Mesenchymal stem cell (in vitro differentiated cells and primary cell): ENCODE data around the gene LGALS12.

Experiments used
- DNase-seq: peaks from one replicate; pipeline ENCODE4 v3.0.0-alpha.2; 2013
- H2AFZ ChIP-seq: one replicate; pipeline ENCODE4 v1.6.1; 2013; ENCODE audit warnings: low read depth, mild to moderate bottlenecking, control low read depth, inconsistent platforms, low read length, moderate library complexity
- H2AK5ac ChIP-seq: 2 replicates; pipeline ENCODE4 v1.6.1; 2013; ENCODE audit warnings: low read length, moderate library complexity, mild to moderate bottlenecking, inconsistent platforms; ENCODE audit not compliant: severe bottlenecking
- H2BK120ac ChIP-seq: one replicate; pipeline ENCODE4 v1.6.1; 2013; ENCODE audit warnings: low read depth, mild to moderate bottlenecking, inconsistent platforms, low read length, moderate library complexity
- H2BK12ac ChIP-seq, 2 experiments: one replicate each; pipeline ENCODE4 v1.6.1; 2013; ENCODE audit warnings: inconsistent platforms in 2 of 2, low read length in 2 of 2, mild to moderate bottlenecking in 2 of 2, moderate library complexity in 2 of 2, control low read depth in 1 of 2
- H2BK15ac ChIP-seq: one replicate; pipeline ENCODE4 v1.6.1; 2013; ENCODE audit warnings: mild to moderate bottlenecking, low read depth, inconsistent platforms; ENCODE audit not compliant: poor library complexity, severe bottlenecking
- H2BK5ac ChIP-seq: 2 replicates; pipeline ENCODE4 v1.6.1; 2013; ENCODE audit warnings: low read depth, mild to moderate bottlenecking, low read length, control low read depth, inconsistent platforms; ENCODE audit not compliant: poor library complexity, severe bottlenecking
- H3K14ac ChIP-seq, 2 experiments: one replicate each; pipeline ENCODE4 v1.6.1; 2013; ENCODE audit warnings: inconsistent platforms in 2 of 2, low read length in 2 of 2, control low read depth in 1 of 2, mild to moderate bottlenecking in 1 of 2, moderate library complexity in 1 of 2
- H3K18ac ChIP-seq, 2 experiments: one replicate each; pipeline ENCODE4 v1.6.1; 2013; ENCODE audit warnings: inconsistent platforms in 2 of 2, low read length in 2 of 2, control low read depth in 1 of 2, low read depth in 1 of 2, mild to moderate bottlenecking in 1 of 2
- H3K23ac ChIP-seq, 2 experiments: one replicate each; pipeline ENCODE4 v1.6.1; 2013; ENCODE audit warnings: inconsistent platforms in 2 of 2, low read length in 2 of 2, mild to moderate bottlenecking in 2 of 2, moderate library complexity in 2 of 2, control low read depth in 1 of 2
- H3K27ac ChIP-seq: 2 replicates; pipeline ENCODE4 v1.5.1; 2013; ENCODE audit warnings: mild to moderate bottlenecking, moderate library complexity, low read length, control low read depth, inconsistent platforms; ENCODE audit not compliant: poor library complexity, severe bottlenecking
- H3K27me3 ChIP-seq, 2 experiments: 2 replicates each; pipeline versions ENCODE4 v1.6.1 to v1.7.0; 2013; ENCODE audit warnings: low read length in 2 of 2, mild to moderate bottlenecking in 2 of 2, moderate library complexity in 2 of 2, control low read depth in 1 of 2, inconsistent platforms in 1 of 2; ENCODE audit not compliant: control insufficient read depth in 1 of 2, insufficient read depth in 1 of 2
- H3K36me3 ChIP-seq, 2 experiments: 2 replicates each; pipeline versions ENCODE4 v1.6.1 to v1.7.0; 2013; ENCODE audit warnings: low read length in 2 of 2, control low read depth in 1 of 2, inconsistent platforms in 1 of 2, low read depth in 1 of 2, mild to moderate bottlenecking in 1 of 2; ENCODE audit not compliant: insufficient read depth in 2 of 2, control insufficient read depth in 1 of 2
- H3K4ac ChIP-seq, 2 experiments: one replicate each; pipeline ENCODE4 v1.6.1; 2013; ENCODE audit warnings: inconsistent platforms in 2 of 2, low read length in 2 of 2, mild to moderate bottlenecking in 2 of 2, moderate library complexity in 2 of 2, control low read depth in 1 of 2, low read depth in 1 of 2
- H3K4me1 ChIP-seq: 2 replicates; pipeline ENCODE4 v1.6.1; 2013; ENCODE audit warnings: low read depth, low read length, control low read depth; ENCODE audit not compliant: control insufficient read depth, insufficient read depth
- H3K4me2 ChIP-seq: 2 replicates; pipeline ENCODE4 v1.6.1; 2013; ENCODE audit warnings: low read length, mild to moderate bottlenecking, inconsistent platforms; ENCODE audit not compliant: poor library complexity, severe bottlenecking
- H3K4me3 ChIP-seq, 2 experiments: 2 replicates each; pipeline versions ENCODE4 v1.5.1 to v1.7.0; 2013; ENCODE audit warnings: low read length in 2 of 2, mild to moderate bottlenecking in 2 of 2, control low read depth in 1 of 2, low read depth in 1 of 2; ENCODE audit not compliant: insufficient read depth in 1 of 2
- H3K79me1 ChIP-seq: replicated peaks from 2 replicates; pipeline ENCODE4 v1.6.1; 2013; ENCODE audit warnings: mild to moderate bottlenecking, control low read depth, low read length, inconsistent platforms; ENCODE audit not compliant: poor library complexity, severe bottlenecking
- H3K9ac ChIP-seq: 2 replicates; pipeline ENCODE4 v1.7.0; 2013; ENCODE audit warnings: mild to moderate bottlenecking, low read length, moderate library complexity
- H3K9me3 ChIP-seq: 2 replicates; pipeline ENCODE4 v1.7.0; 2013; ENCODE audit warnings: mild to moderate bottlenecking, low read length; ENCODE audit not compliant: control insufficient read depth
- H4K8ac ChIP-seq: one replicate; pipeline ENCODE4 v1.6.1; 2013; ENCODE audit warnings: inconsistent platforms, mild to moderate bottlenecking, low read length, moderate library complexity
- H4K91ac ChIP-seq: one replicate; pipeline ENCODE4 v1.6.1; 2013; ENCODE audit warnings: mild to moderate bottlenecking, low read length, inconsistent platforms
- WGBS: methylation state at CpG from one replicate; pipeline ENCODE4 v1.1.7; 2013; ENCODE audit warnings: mixed read lengths; 5-methylcytosine and 5-hydroxymethylcytosine counted together

The LGALS12 gene

GRCh38 chr11:63511048-63511748, 5.3 kb downstream of the LGALS12 start:
- Histone ChIP-seq H2BK12ac (no peak overlapping the region), H3K18ac (no peak overlapping the region), H3K23ac (no peak overlapping the region), H4K91ac (no peak overlapping the region), H4K8ac (no peak overlapping the region), H3K27ac (no peak overlapping the region), H3K4me2 (no peak overlapping the region), H3K4ac (no peak overlapping the region), H2BK120ac (no peak overlapping the region), H3K4me1 (peaks cover 24% of the 10 kb centered on the region), H3K9ac (peak overlapping the region; percentile 39), H3K14ac (no peak overlapping the region), H2BK15ac (no peak overlapping the region), H3K4me3 (peak overlapping the region in 1 of 2 experiments; percentile 14), H3K9me3 (no peaks in the 10 kb centered on the region), H2AK5ac (no peak overlapping the region), H2BK5ac (no peak overlapping the region), H3K79me1 (no peaks in the 10 kb centered on the region), H3K27me3 (no peaks in the 10 kb centered on the region), H2AFZ (no peak overlapping the region), H3K36me3 (no peaks in the 10 kb centered on the region)
- no peak for DNase-seq
- WGBS: 80% methylated on average over 11 of the region's 11 CpGs

DNA sequence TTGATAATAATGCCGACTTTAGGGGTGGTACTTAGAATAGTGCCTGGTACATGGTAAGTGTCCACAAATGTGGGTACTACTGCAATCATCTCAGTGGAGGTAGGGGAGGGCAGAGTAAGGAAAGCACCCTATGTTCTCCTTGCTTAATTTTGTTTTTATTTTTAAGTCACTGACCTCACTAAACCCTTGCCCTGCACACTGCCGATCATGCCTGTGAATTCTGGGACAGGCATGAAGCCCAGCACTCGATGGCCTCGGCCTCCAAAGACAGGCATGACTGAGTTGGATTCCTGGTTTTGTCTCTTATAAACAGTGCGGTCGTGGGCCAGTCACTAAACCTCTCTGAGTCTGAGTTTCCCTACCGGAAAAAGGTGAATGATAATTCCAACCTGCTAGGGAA, 6.9 kb downstream of the LGALS12 start:
- Histone ChIP-seq H3K4me3 (no peak overlapping the region), H3K4me2 (no peak overlapping the region), H2BK5ac (no peak overlapping the region), H4K8ac (no peak overlapping the region), H3K14ac (no peak overlapping the region), H3K27me3 (no peaks in the 10 kb centered on the region), H3K27ac (no peak overlapping the region), H3K79me1 (no peaks in the 10 kb centered on the region), H3K23ac (no peak overlapping the region), H3K4ac (no peak overlapping the region), H2BK12ac (no peak overlapping the region), H3K18ac (no peak overlapping the region), H3K36me3 (no peaks in the 10 kb centered on the region), H2AK5ac (no peak overlapping the region), H2BK120ac (no peak overlapping the region), H2AFZ (no peak overlapping the region), H3K4me1 (peaks cover 16% of the 10 kb centered on the region), H2BK15ac (no peak overlapping the region), H3K9ac (no peak overlapping the region), H3K9me3 (no peaks in the 10 kb centered on the region), H4K91ac (no peak overlapping the region)
- 93% methylated on average over 7 of the region's 7 CpGs for WGBS
- DNase-seq: no peak

GRCh38 chr11:63516109-63516508, 10.2 kb downstream of the LGALS12 start:
- Histone ChIP-seq H3K4me2 (no peak overlapping the region), H3K4me1 (peaks cover 7% of the 10 kb centered on the region), H3K14ac (no peak overlapping the region), H2AK5ac (no peak overlapping the region), H2BK12ac (no peak overlapping the region), H4K91ac (no peak overlapping the region), H2BK120ac (no peak overlapping the region), H3K79me1 (no peaks in the 10 kb centered on the region), H3K9ac (no peak overlapping the region), H3K4ac (no peak overlapping the region), H3K9me3 (no peaks in the 10 kb centered on the region), H4K8ac (no peak overlapping the region), H3K4me3 (no peak overlapping the region), H3K18ac (no peak overlapping the region), H3K36me3 (no peaks in the 10 kb centered on the region), H2BK15ac (no peak overlapping the region), H3K27ac (no peak overlapping the region), H2BK5ac (no peak overlapping the region), H3K27me3 (no peaks in the 10 kb centered on the region), H2AFZ (no peak overlapping the region), H3K23ac (no peak overlapping the region)
- no peak for DNase-seq
- WGBS: 90% methylated on average over 6 of the region's 6 CpGs

DNA sequence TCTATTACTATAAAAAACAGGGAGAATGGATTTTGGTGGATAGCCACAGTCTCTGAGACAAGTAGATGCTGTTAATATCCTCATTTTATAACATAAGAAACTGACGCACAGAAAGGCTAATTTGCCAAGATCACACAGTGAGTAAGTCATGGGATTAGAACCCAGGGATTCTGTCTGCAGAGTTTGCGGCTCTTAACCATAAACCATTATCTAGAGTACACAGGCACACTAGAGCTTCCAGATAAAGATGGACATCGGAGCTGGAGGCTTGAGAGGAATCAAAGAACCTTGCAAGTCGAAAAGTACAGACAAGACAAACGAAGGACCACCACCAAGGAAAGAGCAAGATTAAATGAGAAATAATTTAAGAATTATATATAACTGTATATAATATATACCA, 11.3 kb downstream of the LGALS12 start:
- H3K18ac ChIP-seq: no peak overlapping the region
- no peak overlapping the region for H4K91ac ChIP-seq
- no peak overlapping the region for H2BK120ac ChIP-seq
- no peak overlapping the region for H3K23ac ChIP-seq
- H2BK15ac ChIP-seq: no peak overlapping the region
- no peak overlapping the region for H2BK12ac ChIP-seq
- H3K27me3 ChIP-seq: no peaks in the 10 kb centered on the region
- no peaks in the 10 kb centered on the region for H3K9me3 ChIP-seq
- H3K27ac ChIP-seq: no peak overlapping the region
- H2AFZ ChIP-seq: no peak overlapping the region
- no peak overlapping the region for H4K8ac ChIP-seq
- WGBS: 100% methylated on average over 3 of the region's 5 CpGs
- H2BK5ac ChIP-seq: no peak overlapping the region
- H3K14ac ChIP-seq: no peak overlapping the region
- no peak overlapping the region for H3K9ac ChIP-seq
- H3K36me3 ChIP-seq: no peaks in the 10 kb centered on the region
- no peak overlapping the region for H3K4me2 ChIP-seq
- H3K4ac ChIP-seq: no peak overlapping the region
- H3K79me1 ChIP-seq: no peaks in the 10 kb centered on the region
- peaks cover 2% of the 10 kb centered on the region for H3K4me1 ChIP-seq
- no peak overlapping the region for H3K4me3 ChIP-seq
- H2AK5ac ChIP-seq: no peak overlapping the region
- no peak for DNase-seq
